Measurements from ENCODE around the gene PTHLH.
A peak's percentile ranks its signal among the peaks of the same experiment; 100 is the strongest.

The PTHLH gene

GRCh38 chr12:27971606-27972005 is 927 bp downstream of the PTHLH start:
- no peak for DNase-seq (ENCODE audit: low spot score)
- in situ Hi-C loops (cut with MboI; ENCODE audit: low pct_unique_long_range_greater_than_20kb, low sequenced_read_pairs, unreplicated experiment) = no loop called here
- TF ChIP-seq, protein P1, sequence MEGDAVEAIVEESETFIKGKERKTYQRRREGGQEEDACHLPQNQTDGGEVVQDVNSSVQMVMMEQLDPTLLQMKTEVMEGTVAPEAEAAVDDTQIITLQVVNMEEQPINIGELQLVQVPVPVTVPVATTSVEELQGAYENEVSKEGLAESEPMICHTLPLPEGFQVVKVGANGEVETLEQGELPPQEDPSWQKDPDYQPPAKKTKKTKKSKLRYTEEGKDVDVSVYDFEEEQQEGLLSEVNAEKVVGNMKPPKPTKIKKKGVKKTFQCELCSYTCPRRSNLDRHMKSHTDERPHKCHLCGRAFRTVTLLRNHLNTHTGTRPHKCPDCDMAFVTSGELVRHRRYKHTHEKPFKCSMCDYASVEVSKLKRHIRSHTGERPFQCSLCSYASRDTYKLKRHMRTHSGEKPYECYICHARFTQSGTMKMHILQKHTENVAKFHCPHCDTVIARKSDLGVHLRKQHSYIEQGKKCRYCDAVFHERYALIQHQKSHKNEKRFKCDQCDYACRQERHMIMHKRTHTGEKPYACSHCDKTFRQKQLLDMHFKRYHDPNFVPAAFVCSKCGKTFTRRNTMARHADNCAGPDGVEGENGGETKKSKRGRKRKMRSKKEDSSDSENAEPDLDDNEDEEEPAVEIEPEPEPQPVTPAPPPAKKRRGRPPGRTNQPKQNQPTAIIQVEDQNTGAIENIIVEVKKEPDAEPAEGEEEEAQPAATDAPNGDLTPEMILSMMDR (IDR thresholded peaks at IDR 0.05; ENCODE audit: extremely low read depth, insufficient read depth, missing control alignments) = no peak

DNA sequence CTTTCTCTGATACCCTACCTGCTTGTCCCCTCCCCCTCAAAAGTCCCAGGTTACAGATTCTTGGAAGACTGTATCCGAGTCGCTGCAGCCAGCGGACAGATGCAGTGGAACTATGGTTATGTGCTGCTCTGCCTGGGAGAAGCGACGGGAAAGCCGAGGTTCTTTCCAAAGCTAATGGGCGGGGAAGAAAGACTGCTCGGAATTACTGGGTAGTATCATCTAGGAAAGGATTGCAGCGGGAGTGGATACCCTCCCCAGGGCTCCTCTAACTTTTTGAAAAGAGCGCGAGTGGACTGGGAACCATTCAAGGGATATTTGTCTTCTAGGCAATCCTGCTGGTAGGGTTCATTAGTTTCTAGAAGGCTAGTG is 1.4 kb downstream of the PTHLH start:
- TF ChIP-seq, protein P1 (IDR thresholded peaks at IDR 0.05; ENCODE audit: extremely low read depth, insufficient read depth, missing control alignments) = no peak
- DNase-seq (ENCODE audit: low spot score) = no peak
- in situ Hi-C loops (cut with MboI; ENCODE audit: low pct_unique_long_range_greater_than_20kb, low sequenced_read_pairs, unreplicated experiment) = no loop called here

DNA sequence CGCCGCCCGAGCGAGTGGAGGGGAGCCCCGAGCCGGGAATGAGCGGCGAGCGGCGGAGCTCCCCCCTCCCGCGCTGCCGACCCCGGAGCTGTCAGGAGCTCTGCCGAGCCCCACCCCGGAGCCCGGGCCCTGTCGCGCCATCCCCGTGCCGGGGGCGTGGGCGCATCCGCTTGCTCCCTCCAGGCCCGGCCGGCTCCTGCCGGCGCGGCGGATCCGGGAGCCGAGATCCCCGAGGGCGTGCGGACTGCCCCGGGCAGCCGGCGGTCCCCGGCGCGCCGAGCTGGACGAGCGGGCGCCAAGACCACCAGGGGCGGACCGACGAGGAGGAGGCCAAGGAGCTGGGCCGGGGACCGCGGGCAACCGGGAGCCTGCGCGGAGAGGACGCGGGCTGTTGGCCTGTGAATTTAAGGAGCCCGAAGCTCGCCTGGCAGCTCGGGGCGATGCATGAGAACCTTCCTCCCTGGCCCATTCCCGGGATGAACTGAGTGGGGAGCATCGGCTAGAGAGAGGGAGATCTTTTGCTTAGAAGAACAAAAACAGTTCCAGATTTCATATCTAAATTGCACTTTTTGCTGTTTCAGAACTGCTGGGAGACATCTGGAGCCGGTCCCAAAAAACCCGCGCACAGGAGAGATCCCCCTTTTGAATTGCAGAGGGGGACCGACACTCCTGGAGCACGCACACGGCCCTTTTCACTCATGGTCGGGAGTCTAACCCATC is 2.0 kb downstream of the PTHLH start:
- TF ChIP-seq, protein P1 (IDR thresholded peaks at IDR 0.05; ENCODE audit: extremely low read depth, insufficient read depth, missing control alignments) = no peak
- in situ Hi-C loops (cut with MboI; ENCODE audit: low pct_unique_long_range_greater_than_20kb, low sequenced_read_pairs, unreplicated experiment) = no loop called here

DNA sequence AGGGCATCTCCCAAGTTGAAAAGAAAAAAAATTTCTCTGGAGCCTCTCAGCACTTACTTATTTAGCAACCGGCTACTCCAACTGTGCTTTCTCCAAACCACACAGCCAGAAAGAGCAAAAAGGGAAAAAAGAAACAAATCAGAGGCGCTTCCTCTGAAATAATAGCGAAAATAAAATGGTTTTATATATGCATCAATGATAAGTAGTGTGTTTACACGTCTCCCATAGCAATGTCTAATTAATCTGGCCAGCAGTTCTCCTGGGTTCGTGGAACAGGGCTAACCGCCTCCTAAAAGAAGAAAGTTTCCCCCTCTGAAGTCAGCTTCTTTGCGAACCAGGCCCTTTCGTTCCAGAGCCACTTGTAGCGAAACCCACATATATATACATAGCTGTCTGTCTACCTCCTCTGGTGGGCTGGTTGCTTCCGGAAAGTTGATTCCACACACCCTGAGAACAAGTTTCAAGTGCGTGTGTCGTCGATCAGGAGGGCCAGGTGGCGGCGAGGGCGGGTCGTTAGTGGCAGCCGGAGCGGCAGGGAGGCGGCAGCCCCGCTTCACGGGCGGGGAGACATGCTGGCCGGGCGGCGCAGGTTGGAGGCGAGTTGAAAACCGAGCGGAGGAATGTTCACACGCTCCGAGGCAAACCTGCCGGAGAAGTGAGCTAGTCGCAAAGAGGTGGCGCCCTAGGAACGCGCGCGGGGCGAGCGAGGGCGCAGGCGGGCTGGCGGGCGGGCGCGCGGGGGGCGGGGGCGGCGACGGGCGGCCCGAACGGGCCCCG is 2.7 kb downstream of the PTHLH start:
- in situ Hi-C loops (cut with MboI; ENCODE audit: low pct_unique_long_range_greater_than_20kb, low sequenced_read_pairs, unreplicated experiment) = no loop called here
- TF ChIP-seq, protein P1 (IDR thresholded peaks at IDR 0.05; ENCODE audit: extremely low read depth, insufficient read depth, missing control alignments) = peak; percentile 54
- DNase-seq (ENCODE audit: low spot score) = peak; percentile 83

More for the DNA sequence above, 2.0 kb downstream of the PTHLH start:
- peak; percentile 50 for DNase-seq (ENCODE audit: low spot score)

- in situ Hi-C loops (cut with MboI; ENCODE audit: low pct_unique_long_range_greater_than_20kb, low sequenced_read_pairs, unreplicated experiment) = no loop called here
- TF ChIP-seq, protein P1 (IDR thresholded peaks at IDR 0.05; ENCODE audit: extremely low read depth, insufficient read depth, missing control alignments) = no peak
- peak; percentile 31 for DNase-seq (ENCODE audit: low spot score)
Observed at GRCh38 chr12:27968972-27969623, 3.4 kb downstream of the PTHLH start.

GRCh38 chr12:27967551-27968054 is 4.9 kb downstream of the PTHLH start:
- no peak for DNase-seq (ENCODE audit: low spot score)
- in situ Hi-C loops (cut with MboI; ENCODE audit: low pct_unique_long_range_greater_than_20kb, low sequenced_read_pairs, unreplicated experiment) = no loop called here
- TF ChIP-seq, protein P1 (IDR thresholded peaks at IDR 0.05; ENCODE audit: extremely low read depth, insufficient read depth, missing control alignments) = no peak
